SK-N-SH (cell line): Measurements from ENCODE around the gene ADAMTS5. TPM values are rescaled to one million over a fixed set of nuclear protein-coding genes. Genes with fewer than 3 reads are reported as not detected.

Source experiments
- CTCF ChIA-PET: fragments of 300-600, 350-600 bp; formaldehyde crosslinking; extraction: SDS; loops from one replicate; lab custom pipeline; 2021; lab: Yijun Ruan, JAX
- POLR2A ChIA-PET: fragments of 350-600 bp; sonication (Branson Sonifier 250); formaldehyde crosslinking; extraction: SDS; loops from one replicate; lab custom pipeline; 2020; ENCODE audit warnings: antibody characterized with exemption, inconsistent platforms; lab: Yijun Ruan, JAX
- DNase-seq: peaks from one replicate; pipeline ENCODE4 v3.0.0; 2012
- H2AFZ ChIP-seq: fragments of 200-600 bp; sonication (generic); 2 replicates; pipeline ENCODE4 v1.8.1; 2016; ENCODE audit warnings: antibody characterized with exemption, mild to moderate bottlenecking, low read depth
- H3F3A ChIP-seq: fragments of 200-600 bp; sonication (generic); replicated peaks from 2 replicates; pipeline ENCODE3; 2016; ENCODE audit warnings: antibody characterized with exemption, mild to moderate bottlenecking; ENCODE audit not compliant: insufficient read depth
- H3K27ac ChIP-seq, 2 experiments: fragments of 200-500 bp in 1 of 2; fragments of 200-600 bp in 1 of 2; sonication (Bioruptor generic) in 1 of 2; sonication (generic), shearing (Covaris generic) in 1 of 2; 2 replicates each; pipeline versions ENCODE4 v1.5.1 to v1.6.1; 2014 to 2016; ENCODE audit warnings: low read depth in 2 of 2, inconsistent platforms in 1 of 2, low read length in 1 of 2, mild to moderate bottlenecking in 1 of 2, mixed read lengths in 1 of 2
- H3K27me3 ChIP-seq: fragments of 200-600 bp; sonication (generic), shearing (Covaris generic); 2 replicates; pipeline ENCODE4 v1.6.1; 2016; ENCODE audit warnings: mixed run types; ENCODE audit not compliant: insufficient read depth
- H3K36me3 ChIP-seq, 2 experiments: fragments of 200-500 bp in 1 of 2; fragments of 200-600 bp in 1 of 2; sonication (Bioruptor generic) in 1 of 2; sonication (generic) in 1 of 2; replicated peaks in 1 of 2; 2 replicates each; pipeline versions ENCODE3 to v1.5.1; 2014 to 2016; ENCODE audit warnings: low read length in 1 of 2, mild to moderate bottlenecking in 1 of 2; ENCODE audit not compliant: insufficient read depth in 2 of 2, control insufficient read depth in 1 of 2
- H3K4me1 ChIP-seq, 2 experiments: fragments of 200-500 bp in 1 of 2; fragments of 200-600 bp in 1 of 2; sonication (Bioruptor generic) in 1 of 2; sonication (generic), shearing (Covaris generic) in 1 of 2; 2 replicates each; pipeline versions ENCODE4 v1.5.1 to v1.6.1; 2014 to 2016; ENCODE audit warnings: low read depth in 1 of 2, low read length in 1 of 2, mixed run types in 1 of 2; ENCODE audit not compliant: insufficient read depth in 2 of 2, control insufficient read depth in 1 of 2
- H3K4me2 ChIP-seq: fragments of 200-600 bp; sonication (generic), shearing (Covaris generic); 2 replicates; pipeline ENCODE4 v1.6.1; 2017; ENCODE audit warnings: mixed run types
- H3K4me3 ChIP-seq, 2 experiments: fragments of 200-500 bp in 1 of 2; fragments of 200-600 bp in 1 of 2; sonication (Bioruptor generic) in 1 of 2; sonication (generic), shearing (Covaris generic) in 1 of 2; 2 replicates each; pipeline versions ENCODE4 v1.5.1 to v1.8.1; 2014 to 2016; ENCODE audit warnings: low read depth in 2 of 2, inconsistent platforms in 1 of 2, low read length in 1 of 2, mild to moderate bottlenecking in 1 of 2, mixed read lengths in 1 of 2, moderate library complexity in 1 of 2
- H3K79me2 ChIP-seq: fragments of 200-600 bp; sonication (generic); 2 replicates; pipeline ENCODE4 v1.8.1; 2017; ENCODE audit warnings: mild to moderate bottlenecking; ENCODE audit not compliant: insufficient read depth
- H3K9ac ChIP-seq: fragments of 200-600 bp; sonication (generic); 2 replicates; pipeline ENCODE4 v1.6.1; 2017; ENCODE audit warnings: mixed run types
- H3K9me2 ChIP-seq: fragments of 200-600 bp; sonication (generic); 2 replicates; pipeline ENCODE4 v1.6.1; 2017; ENCODE audit warnings: mixed run types
- H3K9me3 ChIP-seq: fragments of 200-600 bp; sonication (generic); 2 replicates; pipeline ENCODE4 v1.6.1; 2017; ENCODE audit warnings: mixed run types, mild to moderate bottlenecking, moderate library complexity
- H4K20me1 ChIP-seq: fragments of 200-600 bp; sonication (generic); 2 replicates; pipeline ENCODE4 v1.6.1; 2017; ENCODE audit warnings: mild to moderate bottlenecking, mixed run types; ENCODE audit not compliant: insufficient read depth
- EP300 ChIP-seq, 2 experiments: IDR thresholded peaks; 2 replicates each; pipeline versions ENCODE4 v1.4.0 to v1.6.1; 2012; ENCODE audit warnings: borderline replicate concordance in 1 of 2, low read depth in 1 of 2, low read length in 1 of 2
- FOSL2 ChIP-seq: IDR thresholded peaks from 2 replicates; pipeline ENCODE4 v1.4.0; 2012; ENCODE audit warnings: low read depth, mild to moderate bottlenecking, moderate library complexity, borderline replicate concordance
- FOXJ3 ChIP-seq: sonication (generic); formaldehyde crosslinking; IDR thresholded peaks from 2 replicates; pipeline ENCODE4 v1.5.1; 2020; ENCODE audit warnings: mild to moderate bottlenecking, missing genetic modification reagents
- FOXM1 ChIP-seq: IDR thresholded peaks from 2 replicates; pipeline ENCODE4 v1.4.0; 2012; ENCODE audit warnings: low read depth, mild to moderate bottlenecking
- MEF2A ChIP-seq: IDR thresholded peaks from 2 replicates; pipeline ENCODE4 v1.4.0; 2012; ENCODE audit warnings: low read depth, borderline replicate concordance
- POLR2AphosphoS5 ChIP-seq: IDR thresholded peaks from 2 replicates; pipeline ENCODE4 v1.6.1; 2012; ENCODE audit warnings: low read depth, low read length
- RAD21 ChIP-seq: IDR thresholded peaks from 2 replicates; pipeline ENCODE4 v1.6.1; 2012; ENCODE audit warnings: mild to moderate bottlenecking, low read length
- TAF1 ChIP-seq: IDR thresholded peaks from 2 replicates; pipeline ENCODE4 v1.6.1; 2012; ENCODE audit warnings: low read depth, mild to moderate bottlenecking, low read length, moderate library complexity, borderline replicate concordance
- ZBTB33 ChIP-seq: IDR thresholded peaks from 2 replicates; pipeline ENCODE4 v1.4.0; 2012; ENCODE audit warnings: low read depth, borderline replicate concordance
- WGBS: methylation state at CpG from one replicate; pipeline ENCODE4 v1.1.6; 2017; ENCODE audit warnings: low lambda C conversion rate; 5-methylcytosine and 5-hydroxymethylcytosine counted together
- polyA plus RNA-seq, 3 experiments: library from polyadenylated mRNA; depleted of rRNA; stranded (reverse); fragments of >200 nt; gene quantifications; 2 replicates each; pipeline ENCODE4 v1.2.3, GENCODE V29; 2012

Gene ADAMTS5
- polyA plus RNA-seq, 1 of the 3 experiments (the other 2 are of a cell fraction), result 0.90 TPM

GRCh38 chr21:26977746-26978145 lies 10.9 kb upstream of the ADAMTS5 start:
- no peaks in the 10 kb centered on the region for H4K20me1 ChIP-seq
- no peaks in the 10 kb centered on the region for H3F3A ChIP-seq
- no peak overlapping the region for H3K27ac ChIP-seq
- no peak overlapping the region for H3K4me2 ChIP-seq
- ChIA-PET CTCF (no interaction called here), POLR2A (no interaction called here)
- no peaks in the 10 kb centered on the region for H3K4me1 ChIP-seq
- no peaks in the 10 kb centered on the region for H3K27me3 ChIP-seq
- H2AFZ ChIP-seq, result no peak overlapping the region; the same call in 1 of the 2 replicates
- DNase-seq, result no peak
- 38% methylated on average over 3 of the region's 3 CpGs for WGBS
- no peaks in the 10 kb centered on the region for H3K9me2 ChIP-seq
- no peak overlapping the region for H3K9ac ChIP-seq
- no peaks in the 10 kb centered on the region for H3K36me3 ChIP-seq
- H3K79me2 ChIP-seq, result no peaks in the 10 kb centered on the region
- no peak overlapping the region for H3K4me3 ChIP-seq
- peaks cover 8% of the 10 kb centered on the region; the same call in 1 of the 2 replicates for H3K9me3 ChIP-seq
- TF ChIP-seq FOXM1, result no peak
- no peak for TF ChIP-seq FOSL2
- no peak for TF ChIP-seq FOXJ3 (CRISPR knock-in tag)
- no peak for TF ChIP-seq POLR2AphosphoS5
- no peak for TF ChIP-seq ZBTB33
- TF ChIP-seq EP300 (IDR thresholded peaks at IDR 0.05; ENCODE audit: borderline replicate concordance in 1 of 2, low read depth in 1 of 2, low read length in 1 of 2), result no peak
- TF ChIP-seq MEF2A, result no peak

- CTCF ChIA-PET, result no interaction called here
Measured at GRCh38 chr21:26973226-26973625, 6.3 kb upstream of the ADAMTS5 start.

More at GRCh38 chr21:26973226-26973625, 6.3 kb upstream of the ADAMTS5 start:
- H3K9me2 ChIP-seq, result no peaks in the 10 kb centered on the region
- H3K9me3 ChIP-seq, result no peaks in the 10 kb centered on the region
- H2AFZ ChIP-seq, result no peak overlapping the region
- H3K79me2 ChIP-seq, result no peaks in the 10 kb centered on the region
- TF ChIP-seq RAD21 (no peak), ZBTB33 (no peak), TAF1 (no peak)
- TF ChIP-seq, all 33 proteins: peak for 0
- Histone ChIP-seq H3K27me3 (no peaks in the 10 kb centered on the region), H3K9ac (no peak overlapping the region), H3K4me2 (no peak overlapping the region), H3K27ac (no peak overlapping the region), H4K20me1 (no peaks in the 10 kb centered on the region), H3K4me1 (no peaks in the 10 kb centered on the region), H3K4me3 (no peak overlapping the region), H3F3A (no peaks in the 10 kb centered on the region), H3K36me3 (no peaks in the 10 kb centered on the region)
- POLR2A ChIA-PET, result no interaction called here
- no peak for DNase-seq
- WGBS, result 72% methylated on average over 2 of the region's 2 CpGs
